Mesenchymal stem cell (in vitro differentiated cells and primary cell): ENCODE results near the gene RIMKLB.

Experiments
- DNase-seq: peaks from one replicate; pipeline ENCODE4 v3.0.0-alpha.2; 2013
- H2AFZ ChIP-seq: one replicate; pipeline ENCODE4 v1.6.1; 2013; ENCODE audit warnings: low read depth, mild to moderate bottlenecking, control low read depth, inconsistent platforms, low read length, moderate library complexity
- H2AK5ac ChIP-seq: 2 replicates; pipeline ENCODE4 v1.6.1; 2013; ENCODE audit warnings: low read length, moderate library complexity, mild to moderate bottlenecking, inconsistent platforms; ENCODE audit not compliant: severe bottlenecking
- H2BK120ac ChIP-seq: one replicate; pipeline ENCODE4 v1.6.1; 2013; ENCODE audit warnings: low read depth, mild to moderate bottlenecking, inconsistent platforms, low read length, moderate library complexity
- H2BK12ac ChIP-seq, 2 experiments: one replicate each; pipeline ENCODE4 v1.6.1; 2013; ENCODE audit warnings: inconsistent platforms in 2 of 2, low read length in 2 of 2, mild to moderate bottlenecking in 2 of 2, moderate library complexity in 2 of 2, control low read depth in 1 of 2
- H2BK15ac ChIP-seq: one replicate; pipeline ENCODE4 v1.6.1; 2013; ENCODE audit warnings: mild to moderate bottlenecking, low read depth, inconsistent platforms; ENCODE audit not compliant: poor library complexity, severe bottlenecking
- H2BK5ac ChIP-seq: 2 replicates; pipeline ENCODE4 v1.6.1; 2013; ENCODE audit warnings: low read depth, mild to moderate bottlenecking, low read length, control low read depth, inconsistent platforms; ENCODE audit not compliant: poor library complexity, severe bottlenecking
- H3K14ac ChIP-seq, 2 experiments: one replicate each; pipeline ENCODE4 v1.6.1; 2013; ENCODE audit warnings: inconsistent platforms in 2 of 2, low read length in 2 of 2, control low read depth in 1 of 2, mild to moderate bottlenecking in 1 of 2, moderate library complexity in 1 of 2
- H3K18ac ChIP-seq, 2 experiments: one replicate each; pipeline ENCODE4 v1.6.1; 2013; ENCODE audit warnings: inconsistent platforms in 2 of 2, low read length in 2 of 2, control low read depth in 1 of 2, low read depth in 1 of 2, mild to moderate bottlenecking in 1 of 2
- H3K23ac ChIP-seq, 2 experiments: one replicate each; pipeline ENCODE4 v1.6.1; 2013; ENCODE audit warnings: inconsistent platforms in 2 of 2, low read length in 2 of 2, mild to moderate bottlenecking in 2 of 2, moderate library complexity in 2 of 2, control low read depth in 1 of 2
- H3K27ac ChIP-seq: 2 replicates; pipeline ENCODE4 v1.5.1; 2013; ENCODE audit warnings: mild to moderate bottlenecking, moderate library complexity, low read length, control low read depth, inconsistent platforms; ENCODE audit not compliant: poor library complexity, severe bottlenecking
- H3K27me3 ChIP-seq, 2 experiments: 2 replicates each; pipeline versions ENCODE4 v1.6.1 to v1.7.0; 2013; ENCODE audit warnings: low read length in 2 of 2, mild to moderate bottlenecking in 2 of 2, moderate library complexity in 2 of 2, control low read depth in 1 of 2, inconsistent platforms in 1 of 2; ENCODE audit not compliant: control insufficient read depth in 1 of 2, insufficient read depth in 1 of 2
- H3K36me3 ChIP-seq, 2 experiments: 2 replicates each; pipeline versions ENCODE4 v1.6.1 to v1.7.0; 2013; ENCODE audit warnings: low read length in 2 of 2, control low read depth in 1 of 2, inconsistent platforms in 1 of 2, low read depth in 1 of 2, mild to moderate bottlenecking in 1 of 2; ENCODE audit not compliant: insufficient read depth in 2 of 2, control insufficient read depth in 1 of 2
- H3K4ac ChIP-seq, 2 experiments: one replicate each; pipeline ENCODE4 v1.6.1; 2013; ENCODE audit warnings: inconsistent platforms in 2 of 2, low read length in 2 of 2, mild to moderate bottlenecking in 2 of 2, moderate library complexity in 2 of 2, control low read depth in 1 of 2, low read depth in 1 of 2
- H3K4me1 ChIP-seq: 2 replicates; pipeline ENCODE4 v1.6.1; 2013; ENCODE audit warnings: low read depth, low read length, control low read depth; ENCODE audit not compliant: control insufficient read depth, insufficient read depth
- H3K4me2 ChIP-seq: 2 replicates; pipeline ENCODE4 v1.6.1; 2013; ENCODE audit warnings: low read length, mild to moderate bottlenecking, inconsistent platforms; ENCODE audit not compliant: poor library complexity, severe bottlenecking
- H3K4me3 ChIP-seq, 2 experiments: 2 replicates each; pipeline versions ENCODE4 v1.5.1 to v1.7.0; 2013; ENCODE audit warnings: low read length in 2 of 2, mild to moderate bottlenecking in 2 of 2, control low read depth in 1 of 2, low read depth in 1 of 2; ENCODE audit not compliant: insufficient read depth in 1 of 2
- H3K79me1 ChIP-seq: replicated peaks from 2 replicates; pipeline ENCODE4 v1.6.1; 2013; ENCODE audit warnings: mild to moderate bottlenecking, control low read depth, low read length, inconsistent platforms; ENCODE audit not compliant: poor library complexity, severe bottlenecking
- H3K9ac ChIP-seq: 2 replicates; pipeline ENCODE4 v1.7.0; 2013; ENCODE audit warnings: mild to moderate bottlenecking, low read length, moderate library complexity
- H3K9me3 ChIP-seq: 2 replicates; pipeline ENCODE4 v1.7.0; 2013; ENCODE audit warnings: mild to moderate bottlenecking, low read length; ENCODE audit not compliant: control insufficient read depth
- H4K8ac ChIP-seq: one replicate; pipeline ENCODE4 v1.6.1; 2013; ENCODE audit warnings: inconsistent platforms, mild to moderate bottlenecking, low read length, moderate library complexity
- H4K91ac ChIP-seq: one replicate; pipeline ENCODE4 v1.6.1; 2013; ENCODE audit warnings: mild to moderate bottlenecking, low read length, inconsistent platforms
- WGBS: methylation state at CpG from one replicate; pipeline ENCODE4 v1.1.7; 2013; ENCODE audit warnings: mixed read lengths; 5-methylcytosine and 5-hydroxymethylcytosine counted together

RIMKLB gene

DNA sequence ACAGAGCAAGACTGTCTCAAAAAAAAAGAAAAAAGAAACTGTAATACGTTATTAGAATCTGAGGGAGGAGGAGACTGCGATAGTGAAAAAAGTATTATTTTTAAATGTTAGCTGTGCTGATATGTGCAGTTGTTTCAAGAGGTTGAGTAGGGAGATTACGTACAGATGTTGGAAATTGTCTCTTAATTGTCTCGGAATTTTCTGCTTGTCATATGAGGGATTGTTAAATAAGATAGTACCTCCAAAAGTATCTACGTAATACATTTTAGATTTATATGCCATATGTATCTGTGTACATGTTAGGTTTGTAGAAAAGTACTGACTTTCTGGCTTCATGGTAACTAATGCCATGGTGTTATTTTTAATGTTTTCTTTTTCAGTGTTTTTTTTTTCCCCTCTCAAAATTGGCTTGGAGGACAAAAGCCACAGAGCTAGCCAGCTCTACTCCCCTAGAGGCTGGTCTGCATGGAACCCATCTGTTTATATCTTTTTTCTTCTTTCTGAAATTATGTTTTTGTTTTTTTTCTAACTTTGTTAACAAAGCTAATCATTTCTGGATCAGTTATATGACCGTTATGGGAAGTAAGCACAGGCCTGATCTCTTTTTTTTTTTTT is 3.4 kb downstream of the RIMKLB start:
- Histone ChIP-seq H3K4ac (no peak overlapping the region), H2BK12ac (no peak overlapping the region), H3K18ac (no peak overlapping the region), H3K14ac (no peak overlapping the region), H4K91ac (no peak overlapping the region), H3K9me3 (no peaks in the 10 kb centered on the region), H3K36me3 (no peaks in the 10 kb centered on the region), H2BK5ac (no peak overlapping the region), H3K4me3 (no peak overlapping the region), H3K23ac (no peak overlapping the region), H3K79me1 (peaks cover 5% of the 10 kb centered on the region), H3K27ac (no peak overlapping the region), H2AK5ac (no peak overlapping the region), H3K9ac (peak overlapping the region; percentile 52), H2BK120ac (no peak overlapping the region), H3K27me3 (no peaks in the 10 kb centered on the region), H3K4me2 (no peak overlapping the region), H2AFZ (no peak overlapping the region), H3K4me1 (peaks cover 2% of the 10 kb centered on the region), H2BK15ac (no peak overlapping the region), H4K8ac (no peak overlapping the region)
- DNase-seq: no peak
- WGBS: 97% methylated on average over 4 of the region's 6 CpGs

DNA sequence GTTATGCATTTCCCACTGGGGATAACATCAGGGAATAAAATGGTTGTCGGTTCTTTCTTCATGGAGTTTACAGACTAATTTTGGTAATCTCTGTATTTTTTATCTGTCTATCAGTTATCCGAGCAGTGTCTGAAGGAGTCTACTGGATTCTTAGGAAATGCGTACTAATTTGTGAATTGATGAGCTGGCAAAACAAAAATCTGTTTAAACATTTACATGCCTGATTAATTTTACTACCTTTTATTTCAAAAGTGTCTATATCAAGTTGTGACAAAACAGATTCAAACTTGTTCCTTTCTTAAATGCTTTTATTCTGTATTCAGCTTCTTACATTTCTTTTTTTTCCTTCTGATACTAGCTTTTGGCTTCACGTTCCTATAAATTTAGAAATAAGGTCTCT is 4.4 kb downstream of the RIMKLB start:
- Histone ChIP-seq H3K4me3 (no peak overlapping the region), H4K8ac (no peak overlapping the region), H3K27ac (no peak overlapping the region), H2BK15ac (no peak overlapping the region), H3K36me3 (peaks cover 0 to 2% of the 10 kb centered on the region in 2 experiments), H3K27me3 (no peaks in the 10 kb centered on the region), H2BK120ac (no peak overlapping the region), H3K4me2 (no peak overlapping the region), H4K91ac (no peak overlapping the region), H3K14ac (no peak overlapping the region), H2BK12ac (no peak overlapping the region), H3K18ac (no peak overlapping the region), H3K9ac (no peak overlapping the region), H3K23ac (no peak overlapping the region), H3K4ac (no peak overlapping the region), H3K9me3 (no peaks in the 10 kb centered on the region), H2AK5ac (no peak overlapping the region), H3K79me1 (peaks cover 7% of the 10 kb centered on the region), H2BK5ac (no peak overlapping the region), H2AFZ (no peak overlapping the region), H3K4me1 (no peaks in the 10 kb centered on the region)
- 90% methylated on average over 1 of the region's 4 CpGs for WGBS
- DNase-seq: no peak

DNA sequence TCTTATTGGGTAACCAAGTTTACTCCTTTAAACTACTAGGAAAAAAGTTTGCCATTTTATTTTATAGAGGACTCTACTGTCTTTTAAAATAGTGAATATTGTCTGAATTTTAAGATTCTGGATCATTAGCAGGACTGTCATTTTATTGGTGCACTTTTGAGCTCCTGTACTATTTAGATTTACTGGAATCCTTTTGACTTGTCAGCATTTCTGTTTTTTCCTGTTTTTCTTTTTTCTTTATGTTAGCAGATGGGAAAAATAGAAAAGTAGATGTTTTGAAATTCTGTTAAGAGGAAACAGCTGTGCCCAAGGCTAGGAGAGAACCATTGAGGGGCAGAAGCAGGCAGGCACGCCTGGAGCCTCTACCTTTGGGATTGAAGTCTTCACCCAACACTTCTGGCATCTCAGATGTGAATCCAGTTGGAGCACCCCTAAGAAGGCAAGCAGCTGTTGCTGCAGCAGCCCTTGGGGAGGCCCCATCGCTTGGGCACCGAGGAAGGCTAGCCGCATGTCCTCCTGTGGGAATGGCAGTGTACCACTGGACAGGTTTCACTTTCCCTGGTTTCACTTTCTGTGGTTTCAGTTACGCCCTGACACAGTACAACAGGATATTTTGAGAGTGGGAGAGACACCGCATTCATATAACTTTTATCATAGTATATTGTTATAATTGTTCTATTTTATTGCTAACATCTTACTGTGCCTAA is 11.5 kb downstream of the RIMKLB start:
- WGBS: 98% methylated on average over 4 of the region's 6 CpGs
- H4K8ac ChIP-seq: no peak overlapping the region
- H3K14ac ChIP-seq: peak overlapping the region in 1 of 2 experiments; percentile 9
- H2AFZ ChIP-seq: no peak overlapping the region
- H3K4ac ChIP-seq: no peak overlapping the region
- H4K91ac ChIP-seq: no peak overlapping the region
- peaks cover 18% of the 10 kb centered on the region for H3K79me1 ChIP-seq
- peaks cover 0 to 5% of the 10 kb centered on the region in 2 experiments for H3K36me3 ChIP-seq
- H3K23ac ChIP-seq: no peak overlapping the region
- peak overlapping the region; percentile 79 for H3K9ac ChIP-seq
- peak overlapping the region in 1 of 2 experiments; percentile 80 for H3K4me3 ChIP-seq
- H3K4me2 ChIP-seq: no peak overlapping the region
- peaks cover 6% of the 10 kb centered on the region for H3K4me1 ChIP-seq
- H2BK120ac ChIP-seq: no peak overlapping the region
- H3K9me3 ChIP-seq: no peaks in the 10 kb centered on the region
- no peak overlapping the region for H2BK12ac ChIP-seq
- no peak overlapping the region for H3K27ac ChIP-seq
- H2BK5ac ChIP-seq: no peak overlapping the region
- no peak overlapping the region for H2BK15ac ChIP-seq
- H3K18ac ChIP-seq: no peak overlapping the region
- no peak overlapping the region for H2AK5ac ChIP-seq
- no peaks in the 10 kb centered on the region for H3K27me3 ChIP-seq
- peak; percentile 38 for DNase-seq

GRCh38 chr12:8712572-8712971 is 14.8 kb downstream of the RIMKLB start:
- Histone ChIP-seq H3K23ac (peak overlapping the region in 1 of 2 experiments; percentile 48), H3K9me3 (no peaks in the 10 kb centered on the region)
- 93% methylated on average over 2 of the region's 2 CpGs for WGBS

More at GRCh38 chr12:8712572-8712971, 14.8 kb downstream of the RIMKLB start:
- H2AK5ac ChIP-seq: no peak overlapping the region
- H3K9ac ChIP-seq: no peak overlapping the region
- H3K4me2 ChIP-seq: no peak overlapping the region
- H3K18ac ChIP-seq: no peak overlapping the region
- H3K14ac ChIP-seq: no peak overlapping the region
- peak overlapping the region; percentile 27 for H4K8ac ChIP-seq
- peaks cover 3 to 17% of the 10 kb centered on the region in 2 experiments for H3K36me3 ChIP-seq
- H3K4me1 ChIP-seq: peaks cover 6% of the 10 kb centered on the region
- H2BK120ac ChIP-seq: no peak overlapping the region
- H2BK15ac ChIP-seq: no peak overlapping the region
- no peak overlapping the region for H3K27ac ChIP-seq
- H2BK12ac ChIP-seq: no peak overlapping the region
- H4K91ac ChIP-seq: peak overlapping the region; percentile 22
- H3K4ac ChIP-seq: no peak overlapping the region
- no peak overlapping the region for H2BK5ac ChIP-seq
- H3K27me3 ChIP-seq: no peaks in the 10 kb centered on the region
- no peak overlapping the region for H3K4me3 ChIP-seq
- H3K79me1 ChIP-seq: peaks cover 12% of the 10 kb centered on the region
- H2AFZ ChIP-seq: no peak overlapping the region
- DNase-seq: no peak
